ENCODE data around the gene GOLIM4. TPM values are rescaled to one million over a fixed set of nuclear protein-coding genes. Genes with fewer than 3 reads are reported as not detected.

Gene GOLIM4
- total and polyA plus RNA-seq, 4 donors = 20.5 to 48.8 (median 32.9) TPM

GRCh38 chr3:168086541-168087260 lies 9.0 kb downstream of the GOLIM4 start:
- Histone ChIP-seq H3K27ac (ENCODE audit: low read depth in 1 of 2, low read length in 2 of 2) (no peak overlapping the region), H3K36me3 (ENCODE audit: control insufficient read depth in 1 of 2, insufficient read depth in 2 of 2, low read length in 1 of 2) (no peaks in the 10 kb centered on the region), H3K27me3 (ENCODE audit: control insufficient read depth in 1 of 2, insufficient read depth in 2 of 2, low read length in 1 of 2) (no peaks in the 10 kb centered on the region), H3K4me3 (ENCODE audit: low read length in 2 of 2) (no peak overlapping the region), H3K4me1 (ENCODE audit: control insufficient read depth in 1 of 2, insufficient read depth in 2 of 2, low read length in 2 of 2) (peaks cover 0 to 16% of the 10 kb centered on the region in 2 donors), H3K9me3 (ENCODE audit: control insufficient read depth, low read length) (no peaks in the 10 kb centered on the region)
- DNase-seq = no peak
- 48 to 50% methylated on average over 3 of the region's 3 CpGs for WGBS, 2 donors
- intact Hi-C loops (cut with DNase I) = no loop called here
- no peak for ATAC-seq (ENCODE audit: low FRiP score)

- no peak overlapping the region for H3K4me3 ChIP-seq (ENCODE audit: low read length in 2 of 2)
- no peak for DNase-seq
- H3K36me3 ChIP-seq (ENCODE audit: control insufficient read depth in 1 of 2, insufficient read depth in 2 of 2, low read length in 1 of 2) = no peaks in the 10 kb centered on the region
- ATAC-seq (ENCODE audit: low FRiP score) = no peak
- intact Hi-C loops (cut with DNase I) = no loop called here
- H3K27ac ChIP-seq (ENCODE audit: low read depth in 1 of 2, low read length in 2 of 2) = no peak overlapping the region
- 88 to 95% methylated on average over 4 of the region's 4 CpGs for WGBS, 2 donors
- peaks cover 0 to 11% of the 10 kb centered on the region in 2 donors for H3K4me1 ChIP-seq (ENCODE audit: control insufficient read depth in 1 of 2, insufficient read depth in 2 of 2, low read length in 2 of 2)
- H3K27me3 ChIP-seq (ENCODE audit: control insufficient read depth in 1 of 2, insufficient read depth in 2 of 2, low read length in 1 of 2) = no peaks in the 10 kb centered on the region
- no peaks in the 10 kb centered on the region for H3K9me3 ChIP-seq (ENCODE audit: control insufficient read depth, low read length)
Measured at GRCh38 chr3:168085491-168086119, 10.1 kb downstream of the GOLIM4 start.

DNA sequence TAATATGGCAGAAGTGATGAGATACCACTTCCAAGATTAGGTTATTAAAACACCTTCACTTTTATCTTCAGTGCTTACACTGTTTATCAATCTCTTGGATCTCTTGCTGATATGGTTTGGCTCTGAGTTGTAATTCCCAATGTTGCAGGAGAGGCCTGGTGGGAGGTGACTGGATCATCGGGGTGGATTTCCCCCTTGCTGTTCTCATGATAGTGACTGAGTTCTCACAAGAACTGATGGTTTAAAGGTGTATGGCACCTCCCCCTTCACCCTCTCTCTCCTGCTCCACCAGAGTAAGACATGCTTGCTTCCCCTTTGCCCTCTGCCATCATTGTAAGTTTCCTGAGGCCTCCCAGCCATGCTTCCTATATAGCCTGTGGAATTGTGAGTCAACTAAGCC lies 11.8 kb downstream of the GOLIM4 start:
- intact Hi-C loops (cut with DNase I) = no loop called here
- WGBS, 2 donors = 84 to 85% methylated on average over 1 of the region's 1 CpG

DNA sequence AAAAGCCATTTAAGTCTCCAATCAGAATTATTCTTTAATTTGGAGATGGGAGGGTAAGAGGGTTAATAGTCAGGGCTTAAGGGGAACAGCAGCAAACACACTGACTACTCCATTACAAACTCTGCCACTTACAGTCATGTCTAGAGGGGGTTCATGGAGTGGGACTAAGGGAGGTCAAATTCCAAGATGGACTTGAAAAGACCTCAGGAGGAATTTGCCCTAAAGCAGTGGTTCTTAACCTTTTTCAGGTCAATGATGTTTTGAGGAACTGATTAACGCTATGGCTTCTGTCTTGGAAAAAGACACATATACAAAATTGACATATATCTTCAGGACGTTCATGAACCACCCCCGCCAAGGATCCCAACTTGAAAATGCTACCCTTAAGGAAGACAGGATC lies 13.9 kb downstream of the GOLIM4 start:
- WGBS, 2 donors = 86 to 90% methylated on average over 3 of the region's 3 CpGs
- Histone ChIP-seq H3K9me3 (ENCODE audit: control insufficient read depth, low read length) (no peaks in the 10 kb centered on the region), H3K27me3 (ENCODE audit: control insufficient read depth in 1 of 2, insufficient read depth in 2 of 2, low read length in 1 of 2) (no peaks in the 10 kb centered on the region), H3K4me3 (ENCODE audit: low read length in 2 of 2) (no peak overlapping the region), H3K36me3 (ENCODE audit: control insufficient read depth in 1 of 2, insufficient read depth in 2 of 2, low read length in 1 of 2) (no peaks in the 10 kb centered on the region), H3K4me1 (ENCODE audit: control insufficient read depth in 1 of 2, insufficient read depth in 2 of 2, low read length in 2 of 2) (peaks cover 0 to 7% of the 10 kb centered on the region in 2 donors), H3K27ac (ENCODE audit: low read depth in 1 of 2, low read length in 2 of 2) (no peak overlapping the region)
- DNase-seq (no peak), ATAC-seq (ENCODE audit: low FRiP score) (no peak)
- intact Hi-C loops (cut with DNase I) = no loop called here

More for the DNA sequence above, 11.8 kb downstream of the GOLIM4 start:
- Histone ChIP-seq H3K4me1 (ENCODE audit: control insufficient read depth in 1 of 2, insufficient read depth in 2 of 2, low read length in 2 of 2) (peaks cover 0 to 11% of the 10 kb centered on the region in 2 donors), H3K36me3 (ENCODE audit: control insufficient read depth in 1 of 2, insufficient read depth in 2 of 2, low read length in 1 of 2) (no peaks in the 10 kb centered on the region), H3K27ac (ENCODE audit: low read depth in 1 of 2, low read length in 2 of 2) (no peak overlapping the region), H3K4me3 (ENCODE audit: low read length in 2 of 2) (no peak overlapping the region), H3K9me3 (ENCODE audit: control insufficient read depth, low read length) (no peaks in the 10 kb centered on the region), H3K27me3 (ENCODE audit: control insufficient read depth in 1 of 2, insufficient read depth in 2 of 2, low read length in 1 of 2) (no peaks in the 10 kb centered on the region)
- ATAC-seq (ENCODE audit: low FRiP score) (no peak), DNase-seq (no peak)

- Histone ChIP-seq H3K4me3 (ENCODE audit: low read length in 2 of 2) (no peak overlapping the region), H3K4me1 (ENCODE audit: control insufficient read depth in 1 of 2, insufficient read depth in 2 of 2, low read length in 2 of 2) (peaks cover 0 to 4% of the 10 kb centered on the region in 2 donors)
Measured at GRCh38 chr3:168081171-168081771, 14.5 kb downstream of the GOLIM4 start.

DNA sequence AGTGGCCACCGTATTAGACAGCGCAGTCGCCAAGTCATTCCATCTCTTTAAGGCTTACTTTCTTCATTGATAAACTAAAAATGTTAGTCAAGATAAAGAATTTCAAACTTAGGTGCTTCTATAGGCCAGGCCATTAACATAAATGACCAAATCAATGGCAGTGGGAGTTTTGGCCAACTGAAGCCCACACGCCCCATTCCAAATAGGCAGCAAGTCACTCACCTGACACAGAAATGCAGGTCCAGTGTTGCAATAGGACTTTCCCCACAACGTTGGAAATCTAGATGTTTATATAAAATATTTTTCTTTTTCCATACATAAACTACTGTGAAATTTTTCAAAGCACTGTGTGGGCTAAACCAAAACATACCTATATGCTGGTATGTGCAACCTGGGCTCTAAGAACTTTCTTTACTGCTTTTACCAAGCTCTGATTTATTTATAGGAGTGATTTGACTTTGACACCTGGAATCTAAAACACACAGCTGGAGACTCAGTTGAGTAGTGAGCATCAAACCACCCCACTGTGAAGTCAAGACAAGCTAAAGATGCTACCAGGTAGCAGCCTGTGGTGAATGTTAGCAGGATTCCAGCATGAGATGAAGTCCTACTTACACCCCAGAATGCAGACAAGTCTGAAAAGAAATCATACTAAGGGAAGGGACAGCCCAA lies 15.1 kb downstream of the GOLIM4 start:
- peaks cover 0 to 4% of the 10 kb centered on the region in 2 donors for H3K4me1 ChIP-seq (ENCODE audit: control insufficient read depth in 1 of 2, insufficient read depth in 2 of 2, low read length in 2 of 2)
- H3K36me3 ChIP-seq (ENCODE audit: control insufficient read depth in 1 of 2, insufficient read depth in 2 of 2, low read length in 1 of 2) = no peaks in the 10 kb centered on the region
- no peaks in the 10 kb centered on the region for H3K9me3 ChIP-seq (ENCODE audit: control insufficient read depth, low read length)
- 80 to 81% methylated on average over 5 of the region's 5 CpGs for WGBS, 2 donors
- H3K27me3 ChIP-seq (ENCODE audit: control insufficient read depth in 1 of 2, insufficient read depth in 2 of 2, low read length in 1 of 2) = no peaks in the 10 kb centered on the region
- ATAC-seq (ENCODE audit: low FRiP score) (no peak), DNase-seq (no peak)
- intact Hi-C loops (cut with DNase I) = no loop called here
- no peak overlapping the region for H3K4me3 ChIP-seq (ENCODE audit: low read length in 2 of 2)
- no peak overlapping the region for H3K27ac ChIP-seq (ENCODE audit: low read depth in 1 of 2, low read length in 2 of 2)

More at GRCh38 chr3:168081171-168081771, 14.5 kb downstream of the GOLIM4 start:
- Histone ChIP-seq H3K9me3 (ENCODE audit: control insufficient read depth, low read length) (no peaks in the 10 kb centered on the region), H3K27ac (ENCODE audit: low read depth in 1 of 2, low read length in 2 of 2) (no peak overlapping the region), H3K36me3 (ENCODE audit: control insufficient read depth in 1 of 2, insufficient read depth in 2 of 2, low read length in 1 of 2) (no peaks in the 10 kb centered on the region), H3K27me3 (ENCODE audit: control insufficient read depth in 1 of 2, insufficient read depth in 2 of 2, low read length in 1 of 2) (no peaks in the 10 kb centered on the region)
- ATAC-seq (ENCODE audit: low FRiP score) (no peak), DNase-seq (no peak)
- 64 to 66% methylated on average over 2 of the region's 2 CpGs for WGBS, 2 donors
- intact Hi-C loops (cut with DNase I) = no loop called here

GRCh38 chr3:168080022-168080421 lies 15.7 kb downstream of the GOLIM4 start:
- no peak for ATAC-seq (ENCODE audit: low FRiP score)
- H3K4me1 ChIP-seq (ENCODE audit: control insufficient read depth in 1 of 2, insufficient read depth in 2 of 2, low read length in 2 of 2) = peaks cover 0 to 4% of the 10 kb centered on the region in 2 donors
- WGBS, 2 donors = 82 to 87% methylated on average over 3 of the region's 3 CpGs
- no peaks in the 10 kb centered on the region for H3K27me3 ChIP-seq (ENCODE audit: control insufficient read depth in 1 of 2, insufficient read depth in 2 of 2, low read length in 1 of 2)
- DNase-seq = no peak
- H3K4me3 ChIP-seq (ENCODE audit: low read length in 2 of 2) = no peak overlapping the region
- H3K9me3 ChIP-seq (ENCODE audit: control insufficient read depth, low read length) = no peaks in the 10 kb centered on the region
- intact Hi-C loops (cut with DNase I) = no loop called here
- no peak overlapping the region for H3K27ac ChIP-seq (ENCODE audit: low read depth in 1 of 2, low read length in 2 of 2)
- H3K36me3 ChIP-seq (ENCODE audit: control insufficient read depth in 1 of 2, insufficient read depth in 2 of 2, low read length in 1 of 2) = no peaks in the 10 kb centered on the region

DNA sequence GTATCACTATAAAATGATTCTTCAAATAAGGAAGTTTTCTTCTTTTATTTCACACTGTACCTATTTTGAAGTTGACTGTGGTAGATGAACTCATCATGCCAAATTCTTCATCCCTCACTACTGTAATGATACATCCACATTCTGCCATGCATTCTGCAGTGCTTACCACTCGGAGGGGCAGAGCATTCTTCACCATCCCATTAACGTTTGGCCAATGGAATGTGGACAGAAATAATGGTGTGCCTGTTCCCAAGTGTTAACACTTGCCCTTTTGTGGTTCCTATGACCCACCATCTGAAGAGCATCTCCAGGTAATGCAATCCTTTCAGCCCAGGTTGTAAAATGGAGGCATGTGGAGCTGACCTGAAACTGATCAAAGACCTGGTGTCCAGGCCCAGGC lies 18.6 kb downstream of the GOLIM4 start:
- no peaks in the 10 kb centered on the region for H3K27me3 ChIP-seq (ENCODE audit: control insufficient read depth in 1 of 2, insufficient read depth in 2 of 2, low read length in 1 of 2)
- H3K4me3 ChIP-seq (ENCODE audit: low read length in 2 of 2) = no peak overlapping the region
- no peak overlapping the region for H3K27ac ChIP-seq (ENCODE audit: low read depth in 1 of 2, low read length in 2 of 2)
- intact Hi-C loops (cut with DNase I) = no loop called here
- no peak for ATAC-seq (ENCODE audit: low FRiP score)
- no peak for DNase-seq
- H3K4me1 ChIP-seq (ENCODE audit: control insufficient read depth in 1 of 2, insufficient read depth in 2 of 2, low read length in 2 of 2) = no peaks in the 10 kb centered on the region
- WGBS, 2 donors = 67 to 78% methylated on average over 2 of the region's 2 CpGs
- H3K36me3 ChIP-seq (ENCODE audit: control insufficient read depth in 1 of 2, insufficient read depth in 2 of 2, low read length in 1 of 2) = no peaks in the 10 kb centered on the region
- H3K9me3 ChIP-seq (ENCODE audit: control insufficient read depth, low read length) = no peaks in the 10 kb centered on the region
